Measurements from ENCODE around the gene SLC9A9. TPM values are rescaled to one million over a fixed set of nuclear protein-coding genes. Genes with fewer than 3 reads are reported as not detected.

SLC9A9 gene
- total and polyA plus RNA-seq, 2 of the 8 experiments (the other 6 are each of a cell fraction or from before 2014, with no cell fraction given), result 0.48 to 1.1 TPM

DNA sequence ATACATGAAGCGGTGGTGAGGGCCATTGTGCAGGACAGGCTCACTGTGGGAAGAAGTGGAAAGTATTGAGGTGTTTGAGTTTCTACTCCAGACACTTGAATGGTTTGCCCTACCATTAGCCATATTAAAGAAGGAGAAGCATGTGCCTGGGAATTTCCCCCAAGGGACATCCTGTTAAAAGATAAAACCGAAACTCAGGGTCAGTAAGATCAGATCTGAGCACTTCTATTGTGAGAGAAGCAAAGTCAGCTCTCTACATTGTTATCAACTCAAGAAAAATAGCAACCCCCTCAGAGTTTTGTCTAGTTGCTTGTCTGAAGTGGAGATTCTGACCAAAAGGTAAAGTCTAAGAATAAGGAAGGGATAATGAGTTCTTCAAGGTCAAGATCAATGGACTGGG is 458.9 kb downstream of the SLC9A9 start:
- FAIRE-seq, result no peak
- POLR2A ChIA-PET (ENCODE audit: partially characterized antibody), result no interaction called here

More for the DNA sequence above, 458.9 kb downstream of the SLC9A9 start:
- Histone ChIP-seq H3K14ac (ENCODE audit: insufficient read length) (no peak overlapping the region), H3K27ac (ENCODE audit: low read depth, low read length) (no peak overlapping the region), H2BK5ac (ENCODE audit: low read depth, low read length) (no peak overlapping the region), H2BK20ac (ENCODE audit: low read length) (no peak overlapping the region), H3K4ac (replicated peaks; ENCODE audit: insufficient read length, low read depth, low read length) (no peak overlapping the region), H4K8ac (ENCODE audit: extremely low read depth, insufficient read depth, low read length) (no peak overlapping the region), H3K23ac (ENCODE audit: insufficient read length) (no peak overlapping the region), H2BK120ac (replicated peaks; ENCODE audit: low read depth, low read length) (no peak overlapping the region), H2AK5ac (ENCODE audit: low read depth, low read length) (no peak overlapping the region), H4K91ac (replicated peaks; ENCODE audit: insufficient read length, low read length) (no peak overlapping the region), H3K4me2 (ENCODE audit: insufficient read depth in 1 of 2, low read depth in 2 of 2, low read length in 2 of 2) (no peak overlapping the region), H4K20me1 (replicated peaks in 1 of 2; ENCODE audit: control insufficient read depth in 1 of 2, insufficient read depth in 2 of 2, low read length in 2 of 2) (no peaks in the 10 kb centered on the region), H3K27me3 (replicated peaks in 1 of 4; ENCODE audit: control insufficient read depth in 3 of 4, extremely low read depth in 1 of 4, insufficient read depth in 3 of 4, low read length in 3 of 4) (no peaks in the 10 kb centered on the region), H3K56ac (replicated peaks; ENCODE audit: insufficient read length, low read depth, low read length) (no peak overlapping the region), H2BK15ac (ENCODE audit: low read length) (no peak overlapping the region), H4K5ac (ENCODE audit: insufficient read length, low read depth, low read length) (no peak overlapping the region), H3K79me1 (ENCODE audit: low read depth, low read length) (no peaks in the 10 kb centered on the region), H3K36me3 (ENCODE audit: control insufficient read depth in 2 of 4, insufficient read depth in 4 of 4, low read length in 3 of 4) (no peaks in the 10 kb centered on the region; a peak in 1 of 8 replicates), H2AFZ (ENCODE audit: low read length) (no peak overlapping the region), H3K23me2 (ENCODE audit: low read depth, low read length) (no peaks in the 10 kb centered on the region), H3K9me3 (ENCODE audit: insufficient read depth in 2 of 2, low read depth in 1 of 2, low read length in 1 of 2) (peaks cover 11 to 17% of the 10 kb centered on the region in 2 experiments; a peak in 3 of 4 replicates), H3K4me1 (replicated peaks in 1 of 4; ENCODE audit: control insufficient read depth in 3 of 4, insufficient read depth in 4 of 4, low read length in 3 of 4) (peaks cover 0 to 4% (median 1%) of the 10 kb centered on the region in 4 experiments; a peak in 3 of 7 replicates), H3K79me2 (ENCODE audit: control insufficient read depth in 1 of 2, insufficient read depth in 2 of 2, low read length in 2 of 2) (no peaks in the 10 kb centered on the region), H3K4me3 (ENCODE audit: extremely low read depth in 1 of 4, insufficient read depth in 2 of 4, low read depth in 3 of 4, low read length in 4 of 4) (no peak overlapping the region), H3K18ac (ENCODE audit: extremely low read depth, low read length) (no peak overlapping the region), H3K9ac (replicated peaks in 1 of 4; ENCODE audit: extremely low read depth in 1 of 4, low read depth in 3 of 4, low read length in 3 of 4) (no peak overlapping the region), H2BK12ac (ENCODE audit: low read depth, low read length) (no peak overlapping the region)
- TF ChIP-seq ASH2L (IDR thresholded peaks at IDR 0.05; ENCODE audit: low read length), result no peak
- no peak for TF ChIP-seq EP300 (IDR thresholded peaks at IDR 0.05; ENCODE audit: borderline replicate concordance in 1 of 2, low read depth in 2 of 2, low read length in 2 of 2)
- TF ChIP-seq, protein P1, sequence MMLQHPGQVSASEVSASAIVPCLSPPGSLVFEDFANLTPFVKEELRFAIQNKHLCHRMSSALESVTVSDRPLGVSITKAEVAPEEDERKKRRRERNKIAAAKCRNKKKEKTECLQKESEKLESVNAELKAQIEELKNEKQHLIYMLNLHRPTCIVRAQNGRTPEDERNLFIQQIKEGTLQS (IDR thresholded peaks at IDR 0.05; ENCODE audit: insufficient read depth, low read depth, low read length), result no peak
- no peak for TF ChIP-seq POLR2A (IDR thresholded peaks at IDR 0.05; ENCODE audit: control extremely low read depth in 1 of 2, low read depth in 2 of 2, low read length in 2 of 2)
- no peak for TF ChIP-seq PHF8 (conservative IDR thresholded peaks at IDR 0.05; ENCODE audit: low read depth, low read length)
- TF ChIP-seq E2F6 (IDR thresholded peaks at IDR 0.05), result no peak
- TF ChIP-seq SP2 (IDR thresholded peaks at IDR 0.05; ENCODE audit: low read length), result no peak
- no peak for TF ChIP-seq CBX8 (IDR thresholded peaks at IDR 0.05; ENCODE audit: borderline replicate concordance, low read depth, low read length)
- no peak for TF ChIP-seq CREB1 (IDR thresholded peaks at IDR 0.05)
- TF ChIP-seq HDAC2 (IDR thresholded peaks at IDR 0.05; ENCODE audit: borderline replicate concordance in 1 of 2, low read depth in 2 of 2, low read length in 2 of 2), result no peak
- no peak for TF ChIP-seq JUN (IDR thresholded peaks at IDR 0.05; ENCODE audit: low read depth, low read length)
- no peak for DNase-seq (ENCODE audit: low read depth in 1 of 2, low spot score in 2 of 2)
- CTCF ChIA-PET (ENCODE audit: partially characterized antibody), result interaction anchor here (1.0 to 1.3 kb wide), 2 partner anchors 14 to 285 kb away, joined by 3 read pairs; no protein-coding TSS in a partner anchor
- 85% methylated on average over 2 of the region's 2 CpGs; no CpG with 5 or more reads in 1 of the 2 experiments for WGBS, 2 experiments (ENCODE audit: extremely low coverage in 1 of 2, insufficient coverage in 1 of 2, insufficient read length in 1 of 2, insufficient replicate concordance in 2 of 2, low coverage in 1 of 2, low lambda C conversion rate in 2 of 2, missing lambda C conversion rate in 1 of 2)
